ENCODE measurements around the gene HJV. TPM values are rescaled to one million over a fixed set of nuclear protein-coding genes. Genes with fewer than 3 reads are reported as not detected.

Gene HJV
- total RNA-seq, 1 donor from 2014 or later, result 111 TPM

- no peak for DNase-seq
Observed at GRCh38 chr1:145992958-145993617, 28.4 kb downstream of the HJV start.

GRCh38 chr1:145992502-145992936, 29.0 kb downstream of the HJV start:
- DNase-seq, result no peak

- DNase-seq, result peak; percentile 20
Observed at GRCh38 chr1:145991735-145992412, 29.7 kb downstream of the HJV start.

GRCh38 chr1:145990249-145990855, 31.2 kb downstream of the HJV start:
- no peak for DNase-seq

GRCh38 chr1:145988773-145989172, 32.8 kb downstream of the HJV start:
- DNase-seq, result no peak

- no peak for DNase-seq
Observed at GRCh38 chr1:145987926-145988325, 33.6 kb downstream of the HJV start.

GRCh38 chr1:145986551-145986950, 35.0 kb downstream of the HJV start:
- no peak for DNase-seq

- DNase-seq, result peak; percentile 91
Observed at GRCh38 chr1:145985502-145986439, 35.8 kb downstream of the HJV start.

GRCh38 chr1:145985129-145985501, 36.4 kb downstream of the HJV start:
- DNase-seq, result no peak

- no peak for DNase-seq
Observed at GRCh38 chr1:145983960-145984830, 37.3 kb downstream of the HJV start.

GRCh38 chr1:145983206-145983675, 38.3 kb downstream of the HJV start:
- peak; percentile 89 for DNase-seq

GRCh38 chr1:145982010-145982723, 39.4 kb downstream of the HJV start:
- no peak for DNase-seq

GRCh38 chr1:145980457-145980994, 41.0 kb downstream of the HJV start:
- no peak for DNase-seq

- no peak for DNase-seq
Observed at GRCh38 chr1:145979746-145980456, 41.6 kb downstream of the HJV start.

- DNase-seq, result peak; percentile 99
Observed at GRCh38 chr1:145978854-145979745, 42.4 kb downstream of the HJV start.

GRCh38 chr1:145978471-145978853, 43.1 kb downstream of the HJV start:
- no peak for DNase-seq

- peak; percentile 94 for DNase-seq
Observed at GRCh38 chr1:145977486-145978470, 43.8 kb downstream of the HJV start.

All from tongue (tissue), 2 donors.